DLD1 (cell line): ENCODE results near the gene VWA7.

ENCODE experiments used
- in situ Hi-C: cut with HindIII; loops from 2 replicates; pipeline ENCODE4 v1.10.0; 2017; ENCODE audit warnings: low sequenced_read_pairs

Gene VWA7

GRCh38 chr6:31779908-31780307 lies 2.8 kb upstream of the VWA7 start:
- in situ Hi-C loops = no loop called here

GRCh38 chr6:31778999-31779885 lies 2.1 kb upstream of the VWA7 start:
- in situ Hi-C loops = no loop called here

DNA sequence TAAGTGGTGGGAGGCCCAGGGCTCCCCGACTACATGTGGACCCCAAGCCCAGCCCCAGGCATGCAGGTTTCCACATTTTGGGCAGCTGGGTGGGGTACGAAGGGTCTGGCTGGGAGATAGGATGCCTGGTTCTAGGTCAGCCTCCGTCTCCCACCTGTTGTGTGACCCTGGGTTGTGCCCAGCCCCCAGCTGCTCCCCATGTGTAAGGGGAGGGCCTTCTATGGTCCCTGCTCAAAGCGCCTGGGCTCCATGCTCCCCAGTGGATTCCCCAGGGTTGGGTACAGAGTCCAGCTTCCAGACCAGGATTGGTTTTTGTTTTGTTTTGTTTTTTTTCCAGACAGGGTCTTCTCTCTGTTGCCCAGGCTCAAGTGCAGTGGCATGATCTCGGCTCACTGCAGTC lies 1.1 kb upstream of the VWA7 start:
- in situ Hi-C loops = no loop called here

DNA sequence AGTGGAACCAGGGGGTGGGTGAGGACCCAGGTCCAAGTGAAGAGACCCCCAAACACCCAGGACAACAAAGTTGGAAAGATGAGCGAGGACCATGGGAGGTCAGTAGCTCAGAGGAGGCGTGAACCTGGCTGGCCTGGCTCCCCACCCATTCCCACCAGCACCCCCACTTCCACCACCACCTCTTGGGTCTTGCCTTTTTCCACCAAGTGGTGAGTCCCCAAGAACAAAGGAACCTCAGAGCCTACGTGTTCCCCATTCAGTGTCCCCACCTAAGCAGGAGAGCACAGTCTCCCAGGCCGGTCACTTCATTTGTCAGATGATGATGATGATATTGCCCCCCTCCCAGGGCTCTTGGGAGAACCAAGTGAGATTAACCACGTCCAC lies 531 bp upstream of the VWA7 start:
- in situ Hi-C loops = no loop called here

GRCh38 chr6:31776485-31776988 lies 591 bp downstream of the VWA7 start:
- in situ Hi-C loops = no loop called here

GRCh38 chr6:31775633-31776484 lies 1.3 kb downstream of the VWA7 start:
- in situ Hi-C loops = no loop called here

GRCh38 chr6:31775184-31775583 lies 1.9 kb downstream of the VWA7 start:
- in situ Hi-C loops = no loop called here

DNA sequence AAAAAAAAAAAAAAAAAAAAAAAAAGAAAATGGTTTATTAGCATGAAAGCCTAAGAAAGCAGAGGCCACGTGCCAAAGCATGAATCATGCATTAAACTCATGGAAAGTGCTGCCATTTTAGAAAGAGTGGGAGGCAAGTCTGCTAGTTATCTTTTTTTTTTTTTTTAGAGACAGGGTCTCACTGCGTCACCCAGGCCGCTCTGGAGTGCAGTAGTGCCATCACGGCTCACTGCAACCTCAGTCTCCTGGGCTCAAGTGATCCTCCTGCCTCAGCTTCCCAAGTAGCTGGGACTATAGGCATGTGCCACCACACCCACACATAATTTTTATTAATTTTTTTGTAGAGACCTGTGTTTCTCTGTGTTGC lies 5.2 kb downstream of the VWA7 start:
- in situ Hi-C loops = no loop called here

GRCh38 chr6:31770860-31771259 lies 6.3 kb downstream of the VWA7 start:
- in situ Hi-C loops = no loop called here

- in situ Hi-C loops = no loop called here
Observed at GRCh38 chr6:31769684-31770371, 7.3 kb downstream of the VWA7 start.

- in situ Hi-C loops = no loop called here
Observed at GRCh38 chr6:31768363-31769257, 8.5 kb downstream of the VWA7 start.

DNA sequence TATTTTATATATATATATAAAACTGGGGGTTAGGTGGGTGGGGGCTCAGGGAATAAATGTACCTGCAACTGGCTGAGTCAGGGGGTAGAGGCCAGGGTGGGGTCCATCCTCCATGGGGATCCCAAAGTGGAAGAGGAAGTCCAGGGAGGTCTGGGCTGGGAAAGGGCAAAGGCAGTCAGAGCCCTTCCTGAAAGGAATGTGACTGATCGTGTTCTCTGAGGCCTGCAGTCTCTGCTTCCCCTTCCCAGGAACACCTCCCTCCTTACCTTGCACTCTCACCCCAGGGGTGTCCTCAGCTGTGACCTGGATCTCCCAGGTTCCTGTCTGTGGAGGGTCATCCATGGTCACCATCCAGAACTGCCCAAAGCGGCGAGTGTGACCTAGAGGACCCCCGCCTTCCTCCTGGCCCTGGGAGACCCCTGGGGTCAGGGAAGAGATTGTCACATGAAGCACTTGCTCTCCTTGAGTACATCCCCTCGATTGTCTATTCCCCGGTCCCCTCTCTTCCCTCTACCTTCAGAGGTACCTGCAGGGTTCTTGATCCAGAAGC lies 10.0 kb downstream of the VWA7 start:
- in situ Hi-C loops = no loop called here

DNA sequence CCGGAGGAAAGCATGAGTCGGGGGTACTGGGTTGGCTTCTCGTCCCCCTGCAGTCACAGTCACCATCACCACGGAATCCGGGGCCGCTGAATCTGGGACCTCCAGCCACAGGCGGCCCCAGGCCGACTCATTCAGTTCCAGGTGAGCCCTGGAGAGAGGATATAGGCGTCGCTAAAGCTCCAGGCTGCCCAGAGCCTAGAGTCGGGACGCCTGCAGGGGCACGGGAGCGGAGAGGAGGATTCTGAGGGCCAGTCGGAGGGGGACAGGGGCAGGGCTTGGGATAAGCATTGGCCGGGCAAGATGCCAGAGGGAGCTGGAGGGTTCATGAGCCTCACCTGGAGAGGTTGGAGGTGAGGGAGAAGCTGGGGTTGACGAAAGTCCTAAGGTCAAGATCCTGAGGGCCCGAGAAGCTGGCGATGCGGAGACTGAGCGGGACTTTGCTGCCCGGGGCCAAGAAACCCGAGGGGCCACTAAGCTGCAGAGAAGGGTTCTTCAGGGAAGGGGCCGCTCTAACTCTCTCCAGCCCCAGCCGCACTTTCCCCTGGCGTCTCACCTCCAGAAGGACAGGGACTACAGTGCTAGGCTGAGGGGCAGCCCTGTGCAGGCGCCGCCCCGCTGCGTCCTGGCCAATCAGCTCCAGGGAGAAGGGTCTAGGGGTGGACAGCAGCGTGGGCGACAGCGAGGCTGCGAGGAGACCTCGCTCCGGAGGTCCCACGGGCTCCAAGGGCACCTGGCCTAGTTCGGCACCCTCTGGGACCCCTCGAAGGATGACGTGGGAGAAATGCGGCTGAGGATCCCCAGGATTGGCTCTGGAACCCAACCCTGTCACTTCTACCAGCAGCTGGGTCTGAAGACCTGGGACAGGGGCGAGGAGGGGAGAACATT lies 11.0 kb downstream of the VWA7 start:
- in situ Hi-C loops = no loop called here

- in situ Hi-C loops = no loop called here
Observed at GRCh38 chr6:31765559-31765909, 11.6 kb downstream of the VWA7 start.

DNA sequence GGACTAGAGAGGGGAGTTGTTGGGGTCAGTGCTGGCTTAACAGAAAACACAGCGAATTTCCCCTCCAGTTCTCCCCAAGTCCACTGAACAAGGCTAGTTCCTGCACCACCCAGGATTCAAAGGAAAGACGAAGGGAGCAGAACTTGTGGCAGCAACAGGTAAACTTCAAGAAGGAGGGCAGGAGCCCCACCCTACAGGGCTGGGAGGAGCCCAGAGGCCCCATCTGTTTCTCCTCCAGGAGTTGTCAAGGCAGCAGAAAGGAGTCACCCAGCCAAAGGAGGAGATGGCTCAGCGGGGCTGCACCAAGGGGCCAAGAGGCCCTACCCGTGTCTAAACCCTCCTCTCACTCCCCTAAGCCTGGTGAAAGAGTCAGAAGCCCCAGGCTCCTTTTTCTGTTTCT lies 12.9 kb downstream of the VWA7 start:
- in situ Hi-C loops = no loop called here

GRCh38 chr6:31763619-31763940 lies 13.5 kb downstream of the VWA7 start:
- in situ Hi-C loops = no loop called here

DNA sequence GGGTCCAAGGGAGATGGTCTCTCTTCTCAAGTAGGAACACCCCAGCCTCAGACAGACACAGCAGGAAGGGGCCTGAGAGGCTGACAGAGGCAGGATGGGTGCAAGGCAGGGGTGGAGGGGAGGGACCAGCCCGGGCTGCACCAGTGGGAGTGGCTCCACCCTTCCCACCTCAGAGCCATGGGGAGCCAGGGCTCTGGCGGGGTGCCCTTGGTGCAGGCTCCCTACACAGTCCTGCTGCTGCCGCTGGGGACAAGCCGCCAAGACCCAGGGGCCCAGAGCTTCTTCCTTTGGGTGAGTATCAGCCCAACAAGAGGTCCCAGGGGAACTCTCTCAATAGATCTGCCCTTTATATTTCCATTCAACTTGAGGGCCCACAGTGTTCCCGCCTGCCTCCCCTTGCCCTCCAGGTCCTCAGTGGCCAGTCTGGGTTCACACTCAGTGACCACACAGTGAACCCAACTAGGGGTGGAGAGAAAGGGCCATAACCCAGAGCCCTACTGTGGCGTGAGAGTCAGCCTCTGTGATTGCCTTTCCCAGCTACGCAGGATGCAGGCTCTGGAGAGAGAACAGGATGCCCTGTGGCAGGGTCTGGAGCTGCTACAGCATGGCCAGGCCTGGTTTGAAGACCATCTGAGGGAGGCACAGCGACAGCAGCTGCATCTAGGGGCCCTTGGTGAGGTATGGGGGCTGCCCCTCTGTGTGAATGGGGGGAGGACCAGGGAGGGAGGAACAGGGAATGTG lies 14.1 kb downstream of the VWA7 start:
- in situ Hi-C loops = no loop called here

DNA sequence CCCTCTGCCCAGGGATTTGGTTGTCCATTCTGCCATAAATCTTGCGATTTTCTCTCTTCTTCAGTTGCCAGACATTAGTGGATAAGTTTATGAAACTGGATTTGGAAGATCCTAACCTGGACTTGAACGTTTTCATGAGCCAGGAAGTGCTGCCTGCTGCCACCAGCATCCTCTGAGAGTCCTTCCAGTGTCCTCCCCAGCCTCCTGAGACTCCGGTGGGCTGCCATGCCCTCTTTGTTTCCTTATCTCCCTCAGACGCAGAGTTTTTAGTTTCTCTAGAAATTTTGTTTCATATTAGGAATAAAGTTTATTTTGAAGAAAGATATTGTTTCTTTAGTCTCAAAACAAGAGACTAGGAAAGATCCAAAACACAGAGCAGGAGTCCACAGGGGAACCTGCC lies 14.8 kb downstream of the VWA7 start, which contains the start of gene SAPCD1:
TSS of gene SAPCD1 (plus strand) at position 301 of the 400 bp plus-strand sequence. CDS start 399 bp downstream, outside the sequence.
- in situ Hi-C loops = no loop called here
